PC-9 (cell line): Measurements from ENCODE around the gene RASEF.

ENCODE experiments used
- CTCF ChIP-seq: fragments of 200-600 bp; sonication (generic); conservative IDR thresholded peaks from 2 replicates; pipeline ENCODE4 v1.6.1; 2017; ENCODE audit warnings: mixed run types, antibody characterized with exemption, mild to moderate bottlenecking, moderate library complexity
- EZH2 ChIP-seq: fragments of 200-600 bp; sonication (generic); IDR thresholded peaks from 2 replicates; pipeline ENCODE4 v1.8.0; 2017; ENCODE audit warnings: antibody characterized with exemption, low read depth

GRCh38 chr9:83109296-83109695 lies 46.4 kb upstream of the RASEF start:
- TF ChIP-seq CTCF (no peak), EZH2 (no peak)
